ENCODE measurements around the gene UBASH3B. TPM values are rescaled to one million over a fixed set of nuclear protein-coding genes. Genes with fewer than 3 reads are reported as not detected.

The UBASH3B gene
- total RNA-seq, 1 donor from 2014 or later = 8.5 TPM

DNA sequence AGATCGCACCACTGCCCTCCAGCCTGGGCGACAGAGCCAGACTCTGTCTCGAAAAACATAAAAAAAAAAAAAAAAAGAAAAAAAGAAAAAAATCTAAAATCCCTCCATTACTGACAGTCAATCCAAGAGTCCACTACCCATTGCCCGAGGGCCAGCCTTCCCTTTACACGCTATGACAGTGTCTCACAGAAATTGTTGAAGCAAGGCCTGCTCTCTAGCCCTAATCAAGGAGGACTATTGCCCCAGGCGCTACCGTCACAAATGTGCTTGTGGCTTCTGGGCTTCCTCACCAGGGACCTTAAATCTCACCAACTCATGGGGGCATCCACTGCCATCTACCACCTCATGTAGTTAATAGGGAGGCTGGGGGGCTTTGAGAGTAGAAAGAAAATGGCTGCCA lies 49.9 kb downstream of the UBASH3B start:
- Histone ChIP-seq H3K36me3 (no peaks in the 10 kb centered on the region), H3K27ac (no peak overlapping the region), H3K27me3 (no peaks in the 10 kb centered on the region), H3K9me3 (no peaks in the 10 kb centered on the region), H3K4me3 (no peak overlapping the region), H3K4me1 (no peaks in the 10 kb centered on the region)
- intact Hi-C loops (cut with DNase I) = no loop called here
- TF ChIP-seq, protein P1, sequence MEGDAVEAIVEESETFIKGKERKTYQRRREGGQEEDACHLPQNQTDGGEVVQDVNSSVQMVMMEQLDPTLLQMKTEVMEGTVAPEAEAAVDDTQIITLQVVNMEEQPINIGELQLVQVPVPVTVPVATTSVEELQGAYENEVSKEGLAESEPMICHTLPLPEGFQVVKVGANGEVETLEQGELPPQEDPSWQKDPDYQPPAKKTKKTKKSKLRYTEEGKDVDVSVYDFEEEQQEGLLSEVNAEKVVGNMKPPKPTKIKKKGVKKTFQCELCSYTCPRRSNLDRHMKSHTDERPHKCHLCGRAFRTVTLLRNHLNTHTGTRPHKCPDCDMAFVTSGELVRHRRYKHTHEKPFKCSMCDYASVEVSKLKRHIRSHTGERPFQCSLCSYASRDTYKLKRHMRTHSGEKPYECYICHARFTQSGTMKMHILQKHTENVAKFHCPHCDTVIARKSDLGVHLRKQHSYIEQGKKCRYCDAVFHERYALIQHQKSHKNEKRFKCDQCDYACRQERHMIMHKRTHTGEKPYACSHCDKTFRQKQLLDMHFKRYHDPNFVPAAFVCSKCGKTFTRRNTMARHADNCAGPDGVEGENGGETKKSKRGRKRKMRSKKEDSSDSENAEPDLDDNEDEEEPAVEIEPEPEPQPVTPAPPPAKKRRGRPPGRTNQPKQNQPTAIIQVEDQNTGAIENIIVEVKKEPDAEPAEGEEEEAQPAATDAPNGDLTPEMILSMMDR (IDR thresholded peaks at IDR 0.05) = no peak
- no peak for DNase-seq (ENCODE audit: low spot score in 2 of 2)

DNA sequence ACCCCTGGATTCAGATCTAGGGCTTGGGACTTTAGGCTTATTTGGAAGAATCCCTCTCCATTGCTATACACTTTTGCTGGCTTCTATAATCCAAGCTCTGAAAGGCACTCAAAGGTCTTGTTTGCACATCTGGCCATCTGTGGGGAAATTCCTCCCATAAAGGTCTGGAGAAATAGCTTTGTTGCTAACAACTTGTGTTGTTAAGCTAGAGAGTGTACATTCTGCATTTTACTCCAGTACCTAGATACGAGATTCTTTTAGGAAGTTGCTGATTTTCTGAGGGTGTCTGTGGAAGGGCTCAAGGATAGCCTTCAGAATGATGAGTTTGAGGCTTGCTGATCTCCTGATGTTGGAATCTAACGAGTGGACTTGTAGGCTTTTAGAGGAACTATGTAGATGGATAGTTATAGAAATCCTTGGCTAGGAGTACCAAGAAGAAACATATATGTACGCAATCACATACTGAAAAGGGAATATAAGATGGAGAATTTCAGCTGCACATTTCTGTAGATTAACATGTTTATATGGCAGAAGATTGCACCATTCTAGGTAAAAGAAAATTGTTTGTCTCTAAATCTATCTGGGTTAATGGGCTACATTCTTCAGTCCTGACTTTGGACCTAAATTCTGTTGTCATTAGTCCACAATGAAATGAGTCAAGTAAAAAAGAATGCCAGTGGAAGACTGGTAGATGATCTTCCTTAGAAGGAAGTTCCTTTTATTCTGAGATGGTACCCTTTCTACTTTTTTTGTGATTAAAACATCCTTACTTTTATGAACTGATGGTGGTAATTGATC lies 51.0 kb downstream of the UBASH3B start:
- Histone ChIP-seq H3K27me3 (no peaks in the 10 kb centered on the region), H3K9me3 (no peaks in the 10 kb centered on the region), H3K27ac (no peak overlapping the region), H3K4me3 (no peak overlapping the region), H3K4me1 (no peaks in the 10 kb centered on the region), H3K36me3 (no peaks in the 10 kb centered on the region)
- no peak for DNase-seq (ENCODE audit: low spot score in 2 of 2)
- TF ChIP-seq, protein P1 (IDR thresholded peaks at IDR 0.05) = no peak
- intact Hi-C loops (cut with DNase I) = no loop called here

DNA sequence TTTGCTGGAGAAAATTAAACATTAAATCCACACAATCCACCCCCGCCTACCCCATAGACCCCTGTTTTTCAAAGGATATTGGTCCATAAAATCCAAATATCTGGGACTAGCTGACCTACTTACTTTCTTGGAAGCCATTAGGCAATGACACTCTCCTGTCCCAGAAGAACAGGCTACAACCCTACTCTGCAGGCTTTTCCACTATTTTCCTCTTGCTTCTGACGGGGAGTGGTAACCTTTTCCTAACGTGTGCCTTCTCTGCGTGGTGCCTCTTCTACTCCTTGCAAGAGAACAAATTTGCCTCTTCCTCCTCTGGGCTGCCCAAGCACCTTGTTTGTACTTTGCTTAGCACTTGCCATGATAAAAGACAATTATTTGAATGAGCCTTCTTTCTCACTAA lies 51.6 kb downstream of the UBASH3B start:
- H3K9me3 ChIP-seq = no peaks in the 10 kb centered on the region
- intact Hi-C loops (cut with DNase I) = no loop called here

DNA sequence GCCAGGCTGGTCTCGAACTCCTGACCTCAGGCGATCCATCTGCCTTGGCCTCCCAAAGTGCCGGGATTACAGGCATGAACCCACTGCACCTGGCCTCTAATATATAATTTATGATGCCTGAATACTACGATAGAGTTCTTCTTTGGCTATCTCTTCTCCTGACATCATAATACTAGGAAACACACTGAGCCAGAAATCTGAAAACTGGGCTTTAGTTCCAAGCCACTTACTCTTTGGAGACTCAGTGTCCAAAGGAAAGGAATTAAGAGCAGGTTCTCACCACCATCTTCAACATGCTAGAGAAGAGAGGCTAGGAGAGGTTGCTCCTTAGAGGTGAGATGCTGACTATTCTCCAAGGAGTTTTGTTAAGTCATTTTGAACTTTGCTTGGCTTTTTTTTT lies 52.4 kb downstream of the UBASH3B start:
- TF ChIP-seq, protein P1 (IDR thresholded peaks at IDR 0.05) = no peak
- intact Hi-C loops (cut with DNase I) = no loop called here
- H3K9me3 ChIP-seq = no peaks in the 10 kb centered on the region
- no peaks in the 10 kb centered on the region for H3K36me3 ChIP-seq
- H3K27me3 ChIP-seq = no peaks in the 10 kb centered on the region
- no peak for DNase-seq (ENCODE audit: low spot score in 2 of 2)
- H3K4me3 ChIP-seq = no peak overlapping the region
- H3K4me1 ChIP-seq = no peaks in the 10 kb centered on the region
- no peak overlapping the region for H3K27ac ChIP-seq

More for the DNA sequence above, 51.6 kb downstream of the UBASH3B start:
- TF ChIP-seq, protein P1 (IDR thresholded peaks at IDR 0.05) = no peak
- H3K27me3 ChIP-seq = no peaks in the 10 kb centered on the region
- H3K4me1 ChIP-seq = no peaks in the 10 kb centered on the region
- no peak overlapping the region for H3K27ac ChIP-seq
- no peak overlapping the region for H3K4me3 ChIP-seq
- DNase-seq (ENCODE audit: low spot score in 2 of 2) = no peak
- H3K36me3 ChIP-seq = no peaks in the 10 kb centered on the region

DNA sequence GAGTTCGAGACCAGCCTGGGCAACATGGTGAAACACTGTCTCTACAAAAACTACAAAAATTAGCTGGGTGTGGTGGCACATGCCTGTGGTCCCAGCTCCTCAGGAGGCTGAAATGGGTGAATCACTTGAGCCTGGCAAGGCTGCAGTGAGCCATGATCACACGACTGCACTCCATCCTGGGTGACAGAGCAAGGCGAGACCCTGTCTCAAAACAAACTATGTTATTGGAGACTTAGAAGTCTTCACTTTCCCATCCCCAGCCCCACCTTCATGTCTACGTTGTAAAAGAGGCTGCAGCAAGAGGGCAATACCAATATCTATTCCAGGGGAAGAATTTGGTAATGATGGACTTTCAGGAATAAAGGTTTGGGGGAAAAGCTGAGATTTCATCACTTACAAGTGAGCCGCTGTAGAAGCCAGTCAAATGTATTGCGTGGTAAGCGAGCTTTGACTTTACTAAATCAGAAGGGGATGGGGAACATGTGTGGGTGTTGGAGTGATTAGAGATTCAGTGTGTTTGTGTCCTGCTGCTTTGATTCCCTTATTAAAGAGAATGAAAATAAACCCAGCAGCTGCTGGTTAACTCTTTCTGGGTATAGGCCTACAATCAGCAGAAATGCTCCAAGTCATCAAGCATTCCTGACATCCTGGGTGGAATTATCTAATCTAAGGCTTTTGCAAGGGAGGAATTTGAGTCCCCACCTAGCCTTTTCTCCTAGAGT lies 53.7 kb downstream of the UBASH3B start:
- intact Hi-C loops (cut with DNase I) = no loop called here
- no peaks in the 10 kb centered on the region for H3K27me3 ChIP-seq
- H3K4me3 ChIP-seq = no peak overlapping the region
- no peaks in the 10 kb centered on the region for H3K9me3 ChIP-seq
- H3K27ac ChIP-seq = no peak overlapping the region
- TF ChIP-seq, protein P1 (IDR thresholded peaks at IDR 0.05) = no peak
- no peaks in the 10 kb centered on the region for H3K4me1 ChIP-seq
- H3K36me3 ChIP-seq = no peaks in the 10 kb centered on the region
- DNase-seq (ENCODE audit: low spot score in 2 of 2) = no peak
